ENCODE data around the gene ZNF574.
A peak's percentile ranks its signal among the peaks of the same experiment; 100 is the strongest.
"Not testable (repeated sequence)": the region's sequence is repeated elsewhere in the genome, so short reads cannot be mapped to it uniquely, and the experiment has no call there.

ZNF574 gene

DNA sequence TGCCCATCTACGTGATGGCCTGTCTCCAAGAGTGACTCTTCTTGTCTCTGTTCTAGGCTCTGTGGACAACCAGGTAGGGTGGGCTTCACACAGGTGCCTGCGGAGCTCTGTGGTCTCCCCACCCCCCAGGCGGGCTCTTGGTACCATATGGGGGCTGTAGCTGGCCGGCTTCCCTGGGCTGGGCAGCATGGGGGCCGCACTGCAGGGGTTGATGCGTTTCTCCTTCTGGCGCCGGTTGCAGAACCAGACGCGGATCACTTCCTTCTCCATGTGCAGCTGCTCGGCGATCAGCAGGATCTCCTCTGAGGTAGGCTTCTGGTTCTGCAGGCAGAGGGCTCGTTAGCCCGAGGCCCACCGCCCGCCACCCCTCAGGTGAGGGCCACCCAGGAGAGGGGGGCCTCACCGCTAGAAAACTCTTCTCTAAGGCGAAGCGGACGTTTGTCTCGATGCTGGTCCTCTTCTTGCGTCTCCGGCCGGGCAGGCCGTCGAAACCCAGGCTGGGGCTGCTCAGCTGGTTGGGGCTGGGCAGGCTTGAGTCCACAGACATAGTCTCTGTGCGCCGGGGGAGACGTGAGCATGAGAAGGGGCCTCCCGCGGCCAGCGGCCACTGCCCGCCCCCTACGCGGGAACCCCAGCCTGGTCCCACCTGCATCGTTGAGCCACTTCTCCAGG is 19.3 kb downstream of the ZNF574 start:
- DNase-seq (ENCODE audit: low read depth): no peak

DNA sequence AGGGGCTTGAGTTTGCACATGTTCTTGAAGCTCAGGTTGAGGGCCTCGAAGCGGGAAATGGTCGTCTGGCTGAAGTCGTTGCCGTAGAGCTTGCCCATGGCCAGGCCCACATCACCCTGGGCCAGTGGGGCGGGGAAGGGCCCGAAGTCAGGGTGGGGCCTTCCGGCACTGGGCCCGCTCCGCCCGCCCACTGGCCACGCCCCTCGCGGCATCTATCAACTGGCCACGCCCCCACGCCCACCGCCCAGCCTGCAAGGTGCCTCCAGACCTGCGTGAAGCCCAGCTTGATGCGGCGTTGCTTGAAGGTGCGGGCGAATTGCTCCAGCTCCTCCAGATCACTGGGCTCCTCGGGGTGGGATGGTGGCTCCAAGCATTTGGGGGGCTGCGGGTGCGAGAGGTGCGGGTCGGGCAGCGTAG is 19.9 kb downstream of the ZNF574 start:
- no peak overlapping the region for H3K4me3 ChIP-seq (ENCODE audit: low read depth, low read length)
- no peak for DNase-seq (ENCODE audit: low read depth)

More for the DNA sequence above, 19.3 kb downstream of the ZNF574 start:
- H3K4me3 ChIP-seq (ENCODE audit: low read depth, low read length): no peak overlapping the region

DNA sequence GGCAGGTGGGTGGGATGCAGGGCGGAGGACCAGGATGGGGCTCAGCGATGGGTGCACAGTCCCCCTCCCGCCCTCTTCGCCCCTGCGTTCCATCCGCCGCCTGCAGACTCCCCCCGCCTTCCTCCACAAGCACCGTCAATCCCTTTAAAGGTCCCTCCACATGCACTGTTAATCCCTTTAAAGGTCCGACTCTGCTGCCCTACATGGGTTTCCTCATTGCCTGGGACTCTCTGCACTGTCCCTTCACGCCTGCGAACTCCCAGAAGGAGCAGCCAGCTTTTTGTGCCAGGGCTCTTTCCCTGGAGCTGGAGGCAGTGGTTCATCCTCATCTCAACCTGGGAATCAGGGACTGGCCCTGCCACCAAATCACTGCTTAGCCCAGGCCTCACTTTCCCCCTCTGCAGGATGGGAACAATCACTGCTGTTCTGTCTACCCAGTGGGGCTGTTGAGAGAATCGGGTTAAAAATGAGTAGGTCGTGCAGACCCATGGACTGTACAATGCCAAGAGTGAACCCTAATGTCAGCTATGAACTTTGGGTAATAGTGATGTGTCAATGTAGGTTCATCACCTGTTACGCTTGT is 20.4 kb downstream of the ZNF574 start:
- no peak overlapping the region for H3K4me3 ChIP-seq (ENCODE audit: low read depth, low read length)
- no peak for DNase-seq (ENCODE audit: low read depth)

DNA sequence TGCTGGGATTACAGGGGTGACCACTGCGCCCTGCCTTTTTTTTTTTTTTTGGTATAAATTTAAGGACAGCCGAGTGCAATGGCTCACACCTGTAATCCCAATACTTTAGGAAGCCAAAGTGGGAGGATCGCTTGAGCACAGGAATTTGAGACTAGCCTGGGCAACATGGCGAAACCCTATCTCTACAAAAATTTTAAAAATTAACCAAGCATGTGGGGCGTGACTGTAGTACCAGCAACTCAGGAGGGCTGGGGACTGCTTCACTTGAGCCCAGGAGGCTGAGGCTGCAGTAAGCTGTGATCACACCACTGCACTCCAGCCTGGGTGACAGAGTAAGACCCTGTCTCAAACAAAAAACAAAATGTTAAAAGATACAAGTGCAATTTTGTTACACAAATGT is 21.5 kb downstream of the ZNF574 start:
- H3K4me3 ChIP-seq (ENCODE audit: low read depth, low read length): no peak overlapping the region
- no peak for DNase-seq (ENCODE audit: low read depth)

DNA sequence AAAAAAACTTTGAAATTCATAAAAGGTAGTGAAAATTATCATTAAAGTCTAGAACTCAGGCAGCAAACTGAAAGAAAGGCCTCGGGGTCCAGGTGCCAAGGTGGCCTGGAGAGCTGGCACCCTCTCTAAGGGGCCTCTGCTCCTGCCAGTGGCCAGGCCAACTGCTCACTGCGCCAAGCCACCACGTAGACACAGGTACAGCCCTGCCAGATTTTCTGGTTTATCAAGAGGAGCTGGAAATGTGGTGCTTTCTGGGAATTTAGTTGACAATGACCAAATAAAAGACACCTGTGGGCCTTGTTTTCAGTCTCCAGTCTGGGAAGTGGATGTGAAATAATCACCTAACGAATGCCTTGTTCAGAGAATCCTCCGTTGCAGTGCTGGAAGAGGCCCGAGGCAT is 22.8 kb downstream of the ZNF574 start:
- no peak for DNase-seq (ENCODE audit: low read depth)
- no peak overlapping the region for H3K4me3 ChIP-seq (ENCODE audit: low read depth, low read length)

DNA sequence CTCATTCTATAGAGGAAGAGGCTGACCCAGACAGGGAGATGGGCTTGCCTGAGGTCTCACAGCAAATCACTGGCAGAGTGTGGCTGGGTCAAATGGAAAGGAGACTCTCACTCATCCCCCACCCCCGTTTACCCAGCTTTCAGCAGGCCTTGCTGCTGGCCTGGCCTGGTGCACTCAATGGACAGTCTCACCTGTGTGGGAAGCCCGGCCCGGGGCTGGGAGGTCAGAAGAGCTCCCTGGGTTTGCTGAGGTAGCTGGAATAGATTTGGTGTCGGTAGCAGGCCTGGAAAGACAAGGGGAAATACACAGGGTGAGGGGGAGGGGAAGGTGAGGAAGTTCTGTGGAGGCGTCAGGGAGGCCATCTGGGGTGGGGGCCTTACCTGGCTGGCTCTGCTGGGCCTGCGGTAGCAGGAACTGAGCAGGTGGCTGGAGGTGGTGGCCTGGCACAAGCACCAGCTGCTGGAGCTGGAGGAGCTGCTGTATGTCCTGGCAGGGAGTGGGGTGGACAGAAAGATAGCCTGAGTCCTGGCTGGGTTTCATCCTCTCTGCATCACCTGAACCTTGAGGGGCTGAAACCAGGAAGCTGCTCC is 23.5 kb downstream of the ZNF574 start:
- DNase-seq (ENCODE audit: low read depth): no peak
- no peak overlapping the region for H3K4me3 ChIP-seq (ENCODE audit: low read depth, low read length)

DNA sequence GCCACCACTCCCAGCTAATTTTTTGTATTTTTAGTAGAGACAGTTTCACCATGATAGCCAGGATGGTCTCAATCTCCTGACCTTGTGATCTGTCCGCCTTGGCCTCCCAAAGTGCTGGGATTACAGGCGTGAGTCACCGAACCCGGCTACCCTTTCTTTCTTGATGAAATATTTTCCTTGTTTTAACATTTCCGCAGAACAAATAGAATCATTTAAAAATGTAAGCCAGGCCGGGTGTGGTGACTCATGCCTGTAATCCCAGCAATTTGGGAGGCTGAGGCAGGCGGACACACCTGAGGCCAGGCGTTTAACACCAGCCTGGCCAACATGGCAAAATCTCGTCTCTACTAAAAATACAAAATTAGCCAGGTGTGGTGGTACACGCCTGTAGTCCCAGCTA is 24.3 kb downstream of the ZNF574 start:
- DNase-seq (ENCODE audit: low read depth); H3K4me3 ChIP-seq (ENCODE audit: low read depth, low read length): not testable (repeated sequence)

DNA sequence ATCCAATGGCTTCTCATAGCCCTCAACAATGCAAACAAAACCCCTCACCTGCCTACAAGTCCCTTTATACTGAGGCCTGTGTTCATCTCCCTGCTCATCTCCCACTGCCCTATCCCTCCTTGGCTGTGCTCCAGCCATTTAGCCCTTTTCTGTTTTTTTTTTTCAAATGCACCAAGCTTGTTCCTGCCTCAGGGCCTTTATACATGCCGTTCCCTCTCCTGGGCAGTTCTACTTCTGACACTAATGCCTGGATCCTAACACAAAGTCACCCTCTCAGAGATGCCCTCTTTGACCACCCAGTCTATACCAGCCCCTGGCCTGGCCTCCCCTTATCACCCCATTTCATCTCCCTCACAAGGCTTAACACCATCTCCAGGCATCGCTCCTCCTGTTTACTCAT is 26.9 kb downstream of the ZNF574 start:
- no peak overlapping the region for H3K4me3 ChIP-seq (ENCODE audit: low read depth, low read length)
- no peak for DNase-seq (ENCODE audit: low read depth)

DNA sequence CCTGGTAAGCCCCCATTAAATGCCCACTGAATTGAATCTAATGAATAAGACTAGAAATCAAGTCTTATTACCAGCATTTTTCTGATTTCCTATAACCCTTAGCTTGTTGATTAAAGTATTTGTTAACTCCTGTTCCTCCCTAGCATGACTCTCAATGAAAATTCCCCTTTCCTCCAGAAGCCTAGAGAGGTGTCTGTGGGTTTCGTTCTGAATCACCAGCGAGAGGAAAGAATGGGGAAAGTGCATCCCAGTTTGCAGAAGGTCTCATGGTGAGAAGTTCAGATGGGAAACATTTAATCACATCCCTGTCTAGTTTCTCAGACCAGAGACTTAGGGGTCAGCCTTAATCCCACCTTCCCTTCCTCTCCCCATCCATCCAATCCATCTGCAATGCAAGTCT is 29.4 kb downstream of the ZNF574 start:
- H3K4me3 ChIP-seq (ENCODE audit: low read depth, low read length): no peak overlapping the region
- DNase-seq (ENCODE audit: low read depth): no peak

DNA sequence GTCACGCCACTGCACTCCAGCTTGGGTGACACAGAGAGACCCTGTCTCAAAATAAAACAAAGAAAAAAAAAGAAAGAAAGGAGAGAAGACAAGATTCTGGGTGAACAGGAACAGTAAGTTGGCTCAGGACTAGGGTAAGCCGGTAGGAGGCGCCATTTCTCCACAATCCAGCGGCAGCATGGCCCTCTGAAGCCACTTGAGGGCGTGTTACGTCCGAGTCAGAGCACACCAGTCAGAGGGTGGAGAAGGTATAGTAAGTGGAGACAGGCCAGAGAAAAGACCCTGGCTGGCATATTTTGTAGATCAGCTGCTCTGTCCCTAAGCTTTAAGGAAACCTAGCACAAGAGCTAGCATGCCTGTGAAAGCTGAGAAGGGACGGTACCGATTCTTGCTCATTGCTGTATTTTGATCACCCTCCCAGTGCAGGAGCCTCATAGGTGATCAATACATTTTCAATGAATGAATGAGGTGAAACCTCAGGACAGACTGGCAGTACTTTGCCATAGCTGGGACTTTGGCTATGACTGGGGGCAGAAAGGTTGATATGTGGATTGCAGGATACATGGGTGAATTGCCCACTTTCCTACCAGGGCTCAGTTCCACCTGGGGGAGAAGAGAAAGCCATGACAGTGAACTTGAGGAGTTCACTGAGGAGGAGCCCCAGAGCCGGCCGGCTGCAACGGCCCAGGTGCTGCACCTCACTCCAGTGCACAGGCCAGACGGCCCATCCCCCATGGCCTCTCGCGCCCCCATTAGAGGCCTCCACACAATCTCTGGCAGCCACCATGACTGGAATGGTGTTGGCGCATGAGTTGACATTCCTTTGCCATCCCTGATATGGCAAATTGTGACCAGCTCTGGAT is 32.8 kb downstream of the ZNF574 start:
- H3K4me3 ChIP-seq (ENCODE audit: low read depth, low read length): no peak overlapping the region
- DNase-seq (ENCODE audit: low read depth): peak; percentile 69

DNA sequence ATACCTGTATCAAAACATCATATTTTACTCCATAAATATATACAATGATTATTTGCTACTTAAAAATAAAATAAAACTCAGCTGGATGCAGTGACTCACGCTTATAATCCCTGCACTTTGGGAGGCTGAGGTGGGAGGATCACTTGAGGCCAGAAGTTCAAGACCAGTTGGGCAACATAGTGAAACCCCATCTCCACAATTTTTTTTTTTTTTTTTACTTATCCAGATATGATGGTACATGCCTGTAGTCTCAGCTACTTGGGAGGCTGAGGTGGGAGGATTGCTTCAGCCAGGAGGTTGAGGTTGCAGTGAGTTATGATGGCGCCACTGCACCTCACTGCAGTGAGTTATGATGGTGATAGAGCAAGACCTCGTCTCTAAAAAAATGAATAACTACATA is 33.9 kb downstream of the ZNF574 start:
- no peak overlapping the region for H3K4me3 ChIP-seq (ENCODE audit: low read depth, low read length)
- no peak for DNase-seq (ENCODE audit: low read depth)

DNA sequence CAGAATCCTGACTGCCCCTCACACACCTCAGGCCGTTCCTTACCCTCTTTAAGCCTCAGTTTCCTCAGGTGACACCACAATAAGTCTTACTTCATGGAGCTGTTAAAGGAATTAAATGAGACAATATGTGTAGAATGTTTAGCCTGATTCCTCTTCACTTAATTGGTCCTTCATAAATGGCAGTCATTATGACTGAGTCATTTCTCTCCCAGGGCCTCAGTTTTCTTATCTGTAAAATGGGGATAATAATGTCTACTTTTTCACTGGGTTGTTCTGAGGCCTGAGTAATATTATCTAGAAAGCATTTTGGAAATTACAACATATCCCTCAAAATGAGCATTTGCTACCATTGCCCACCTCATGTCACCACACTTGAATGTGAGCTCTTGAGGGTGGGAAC is 34.7 kb downstream of the ZNF574 start:
- DNase-seq (ENCODE audit: low read depth): no peak
- H3K4me3 ChIP-seq (ENCODE audit: low read depth, low read length): no peak overlapping the region

DNA sequence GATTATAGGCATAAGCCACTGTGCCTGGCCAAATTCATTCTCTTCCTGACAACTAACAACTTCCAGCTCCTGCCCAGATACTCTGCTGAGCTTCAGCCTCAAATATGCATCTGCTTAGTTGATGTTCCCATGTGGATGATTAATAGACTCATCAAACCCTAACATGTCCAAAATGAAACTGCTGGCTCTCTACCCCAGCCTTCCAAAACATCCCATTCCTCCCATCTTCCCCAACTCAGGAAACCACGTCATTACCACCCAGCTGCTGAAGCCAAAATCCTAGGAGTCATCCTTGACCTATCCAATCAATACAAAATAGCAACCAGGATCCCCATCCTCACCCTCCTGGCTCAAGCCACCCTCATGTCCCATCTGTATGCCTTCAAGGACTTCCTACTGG is 35.4 kb downstream of the ZNF574 start:
- H3K4me3 ChIP-seq (ENCODE audit: low read depth, low read length): no peak overlapping the region
- DNase-seq (ENCODE audit: low read depth): peak; percentile 56

DNA sequence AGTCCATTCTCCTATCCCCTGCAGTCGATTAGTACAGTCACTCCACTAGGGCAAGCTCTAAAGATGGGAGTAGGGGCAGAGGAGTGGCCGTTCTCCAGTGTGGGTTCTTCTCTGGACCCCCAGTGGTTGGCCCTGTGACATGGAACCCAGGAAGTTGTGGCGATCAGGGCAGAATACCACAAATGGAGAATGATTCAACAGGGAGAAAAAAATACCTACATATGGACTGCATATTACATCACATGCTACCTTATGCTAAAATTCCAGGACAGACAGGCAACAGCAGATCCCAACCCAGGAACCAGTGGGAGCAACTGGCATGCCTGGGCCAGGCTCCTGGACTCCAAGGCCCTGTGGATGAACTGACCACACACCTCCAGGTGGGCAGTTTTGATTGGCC is 35.8 kb downstream of the ZNF574 start:
- H3K4me3 ChIP-seq (ENCODE audit: low read depth, low read length): no peak overlapping the region
- DNase-seq (ENCODE audit: low read depth): no peak

DNA sequence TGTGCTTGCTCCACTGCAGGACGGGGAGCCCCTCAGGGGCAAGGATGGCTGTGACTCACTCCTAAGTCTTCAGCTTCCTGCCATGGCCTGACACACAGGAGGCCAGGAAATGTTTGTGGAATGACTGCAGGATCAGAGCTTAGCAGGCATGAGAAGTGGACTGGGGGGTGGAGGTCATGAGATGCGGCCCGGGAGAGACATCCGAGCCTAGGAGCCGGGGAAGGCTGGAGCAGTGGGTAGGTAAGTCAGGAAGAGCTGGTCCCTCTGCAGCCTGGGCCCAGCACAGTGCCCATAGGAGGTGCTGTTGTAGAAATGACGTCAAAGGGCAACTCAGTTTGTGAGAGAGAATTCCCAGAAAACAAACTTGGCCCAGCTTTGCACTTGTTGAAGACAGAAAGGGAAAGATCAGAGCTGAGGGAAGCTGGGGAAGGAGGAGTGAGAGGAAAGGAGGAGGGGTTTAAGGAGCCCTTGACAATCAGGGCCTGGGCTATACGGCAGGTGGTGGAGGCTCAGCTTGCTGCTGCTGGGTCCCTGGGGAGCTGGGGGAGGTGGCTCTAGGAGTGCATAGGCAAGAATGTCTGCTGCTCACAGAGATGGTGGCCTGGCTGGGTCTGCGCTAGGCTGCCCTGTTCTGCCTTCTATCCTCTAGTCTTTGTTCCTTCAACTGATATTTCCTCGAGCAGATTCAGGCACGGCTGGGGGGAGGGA is 37.8 kb downstream of the ZNF574 start:
- H3K4me3 ChIP-seq (ENCODE audit: low read depth, low read length): no peak overlapping the region
- DNase-seq (ENCODE audit: low read depth): peak; percentile 89

DNA sequence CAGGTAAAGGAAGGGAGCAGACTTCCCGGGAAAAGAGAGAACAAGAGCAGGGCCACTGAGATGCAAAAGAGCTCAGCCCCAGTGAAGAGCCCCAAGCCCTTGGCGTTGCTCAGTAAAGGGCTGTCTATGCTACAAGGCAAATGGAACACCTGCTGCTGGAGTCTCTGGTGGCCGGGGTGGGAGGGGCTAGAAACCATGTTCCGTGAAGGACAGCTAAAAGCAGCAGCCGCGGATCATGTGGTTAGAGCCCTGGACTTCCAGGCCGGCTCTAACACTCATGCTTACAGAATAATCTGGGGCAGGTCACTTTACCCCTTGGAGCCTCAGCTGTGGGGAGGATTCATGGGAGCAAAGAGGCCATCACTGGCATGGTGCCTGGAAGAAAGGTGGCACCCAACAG is 38.4 kb downstream of the ZNF574 start:
- H3K4me3 ChIP-seq (ENCODE audit: low read depth, low read length): no peak overlapping the region

DNA sequence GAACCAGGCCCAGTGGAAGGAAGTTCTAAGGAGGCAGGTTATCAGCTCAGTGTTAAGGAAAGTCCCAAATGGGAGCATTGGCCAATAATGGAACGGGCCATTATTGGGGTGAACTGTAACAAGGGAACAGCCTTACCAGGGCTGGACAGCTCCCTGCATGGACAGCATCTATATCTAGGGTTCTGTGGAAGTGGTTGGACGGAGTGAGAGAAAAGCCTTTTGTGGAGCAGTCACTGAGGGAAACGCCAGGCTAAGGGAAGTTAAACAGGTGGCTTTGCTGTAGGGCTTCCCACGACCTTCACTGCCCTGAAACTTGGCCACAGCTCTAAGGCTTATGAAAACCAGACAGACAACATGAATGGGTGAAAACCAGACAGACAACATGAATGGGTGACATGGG is 39.3 kb downstream of the ZNF574 start:
- DNase-seq (ENCODE audit: low read depth): no peak
- H3K4me3 ChIP-seq (ENCODE audit: low read depth, low read length): no peak overlapping the region

More for the DNA sequence above, 38.4 kb downstream of the ZNF574 start:
- DNase-seq (ENCODE audit: low read depth): no peak

DNA sequence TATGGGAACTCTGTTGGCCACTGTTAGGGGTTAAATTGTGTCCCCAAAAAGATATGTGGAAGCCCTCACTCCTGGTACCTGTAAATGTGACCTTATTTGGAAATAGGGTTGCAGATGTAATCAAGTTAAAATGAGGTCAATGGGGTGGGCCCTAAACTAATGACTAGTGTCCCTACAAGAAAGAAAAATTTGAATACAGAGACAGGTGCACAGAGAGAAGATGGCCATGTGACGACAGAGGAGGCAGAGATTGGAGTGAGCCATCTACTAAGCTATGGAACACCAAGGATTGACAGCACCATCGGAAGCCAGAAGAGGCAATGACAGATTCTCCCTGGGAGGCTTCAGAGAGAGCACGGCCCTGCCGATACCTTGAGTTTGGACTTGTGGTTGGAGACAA is 39.7 kb downstream of the ZNF574 start:
- DNase-seq (ENCODE audit: low read depth): no peak
- no peak overlapping the region for H3K4me3 ChIP-seq (ENCODE audit: low read depth, low read length)

DNA sequence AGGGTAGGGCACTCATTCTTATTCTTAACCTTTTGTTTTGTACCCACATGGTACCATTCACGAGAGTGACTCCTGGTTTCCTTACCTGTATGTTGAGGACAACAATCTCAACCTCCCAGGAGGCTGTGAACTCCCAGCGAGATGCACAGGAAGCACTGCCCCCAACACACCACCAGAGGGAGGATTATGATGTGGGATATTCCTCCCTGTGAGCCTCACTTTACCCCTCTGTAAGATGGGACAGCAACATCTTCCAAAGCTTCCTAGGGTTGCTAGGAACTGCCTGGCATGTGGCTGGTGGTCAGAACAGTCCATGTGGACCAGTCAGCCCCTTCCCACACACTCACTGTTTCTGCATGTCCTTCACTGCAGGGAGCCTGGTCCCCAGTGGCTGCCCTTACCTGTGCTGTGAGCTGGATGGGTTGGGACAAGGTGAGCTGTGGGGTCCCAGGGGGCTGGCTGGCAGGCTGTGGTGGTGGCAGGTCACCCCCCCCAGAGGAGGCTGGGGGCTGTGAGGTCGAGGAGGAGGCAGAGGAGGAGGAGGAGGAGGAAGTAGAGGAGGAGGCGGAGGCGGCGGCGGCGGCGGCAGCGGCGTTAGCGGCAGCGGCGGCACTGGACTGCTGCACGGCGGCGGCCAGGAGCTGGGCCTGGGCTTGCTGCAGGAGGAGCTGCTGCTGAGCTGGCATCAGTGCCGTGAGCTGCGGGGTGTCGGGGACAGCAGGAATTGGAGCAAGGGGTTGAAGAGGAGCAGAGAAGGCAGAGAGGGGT is 40.5 kb downstream of the ZNF574 start:
- DNase-seq (ENCODE audit: low read depth): no peak
- no peak overlapping the region for H3K4me3 ChIP-seq (ENCODE audit: low read depth, low read length)
